Hematopoietic multipotent progenitor cell treated with erythropoietin and hydrocortisone succinate and interleukin-3 and kit ligand, for 8 days (in vitro differentiated cells): ENCODE results near the gene OR8B2.
"Not testable (repeated sequence)": the region's sequence is repeated elsewhere in the genome, so short reads cannot be mapped to it uniquely, and the experiment has no call there.

Experiments
- DNase-seq: peaks from one replicate; pipeline ENCODE4 v3.0.0-alpha.2; 2015

OR8B2 gene

GRCh38 chr11:124384399-124384798 is at the start of gene OR8B2:
Gene OR8B2, minus strand, starts transcription at chr11:124384499. Its CDS starts 1,156 bp downstream, at chr11:124383343.
- no peak for DNase-seq

GRCh38 chr11:124429599-124429998 is 45.3 kb upstream of the OR8B2 start:
- no peak for DNase-seq

- no peak for DNase-seq
Measured at GRCh38 chr11:124424384-124424921, 40.2 kb upstream of the OR8B2 start, which contains the start of gene OR8B4. Gene OR8B4, minus strand, starts transcription at chr11:124424871. Its CDS starts 0 bp downstream, at chr11:124424871.

- no peak for DNase-seq
Measured at GRCh38 chr11:124421043-124421442, 36.7 kb upstream of the OR8B2 start.

GRCh38 chr11:124415356-124415923 is 31.1 kb upstream of the OR8B2 start:
- DNase-seq: peak; percentile 16

GRCh38 chr11:124409906-124410305 is 25.6 kb upstream of the OR8B2 start:
- no peak for DNase-seq

- no peak for DNase-seq
Measured at GRCh38 chr11:124405581-124405980, 21.3 kb upstream of the OR8B2 start.

DNA sequence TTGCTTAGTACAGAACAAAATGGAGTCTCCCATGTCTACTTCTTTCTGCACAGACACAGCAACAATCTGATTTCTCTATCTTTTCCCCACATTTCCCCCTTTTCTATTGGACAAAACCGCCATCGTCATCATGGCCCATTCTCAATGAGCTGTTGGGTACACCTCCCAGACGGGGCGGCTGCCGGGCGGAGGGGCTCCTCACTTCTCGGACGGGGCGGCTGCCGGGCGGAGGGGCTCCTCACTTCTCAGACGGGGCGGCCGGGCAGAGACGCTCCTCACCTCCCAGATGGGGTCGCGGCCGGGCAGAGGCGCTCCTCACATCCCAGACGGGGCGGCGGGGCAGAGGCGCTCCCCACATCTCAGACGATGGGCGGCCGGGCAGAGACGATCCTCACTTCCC is 18.9 kb upstream of the OR8B2 start:
- DNase-seq: not testable (repeated sequence)

DNA sequence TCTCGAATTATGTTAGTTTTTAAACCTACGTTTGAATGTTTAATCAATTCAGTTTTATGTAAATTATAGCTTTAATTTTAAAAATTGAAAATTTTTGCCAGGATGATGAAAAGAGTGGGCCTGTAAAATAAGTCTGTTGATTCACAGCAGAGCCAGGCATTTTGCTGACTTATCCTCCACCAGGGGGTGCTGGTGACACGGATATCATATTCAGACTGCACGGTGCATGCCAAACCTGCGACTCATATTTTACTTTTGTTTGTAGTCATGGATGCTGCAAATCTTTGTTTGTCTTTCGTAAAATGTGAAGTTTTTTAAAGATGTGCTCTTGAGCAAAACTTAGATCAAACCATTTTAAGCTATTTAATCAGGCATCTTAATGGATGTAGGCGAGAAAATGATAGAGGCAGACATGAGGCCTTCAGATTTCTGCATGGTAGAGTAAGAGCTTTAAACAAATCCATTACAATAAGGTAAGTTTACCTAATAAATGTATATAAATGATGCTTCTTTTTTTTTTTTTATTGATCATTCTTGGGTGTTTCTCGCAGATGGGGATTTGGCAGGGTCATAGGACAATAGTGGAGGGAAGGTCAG is 18.1 kb upstream of the OR8B2 start:
- peak; percentile 76 for DNase-seq

- no peak for DNase-seq
Measured at GRCh38 chr11:124398924-124399323, 14.6 kb upstream of the OR8B2 start, which contains the start of gene OR8B3. Gene OR8B3, minus strand, starts transcription at chr11:124399024. Its CDS starts 1,673 bp downstream, at chr11:124397351.

DNA sequence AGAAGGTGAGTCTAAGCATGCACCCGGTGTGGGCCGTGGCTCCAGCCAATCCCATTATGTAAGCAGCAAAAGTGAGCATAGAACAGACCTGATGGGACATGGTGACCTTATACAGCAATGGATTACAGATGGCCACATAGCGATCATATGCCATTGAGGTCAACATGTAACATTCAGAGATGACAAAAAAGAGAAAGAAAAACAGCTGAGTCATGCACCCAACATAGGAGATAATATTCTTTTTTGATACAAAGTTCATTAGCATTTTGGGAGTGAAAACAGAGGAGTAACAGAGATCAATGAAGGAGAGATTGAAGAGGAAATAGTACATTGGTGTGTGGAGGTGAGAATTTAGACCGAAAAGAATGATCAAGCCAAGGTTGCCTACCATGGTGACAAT is 12.5 kb upstream of the OR8B2 start:
- not testable (repeated sequence) for DNase-seq

DNA sequence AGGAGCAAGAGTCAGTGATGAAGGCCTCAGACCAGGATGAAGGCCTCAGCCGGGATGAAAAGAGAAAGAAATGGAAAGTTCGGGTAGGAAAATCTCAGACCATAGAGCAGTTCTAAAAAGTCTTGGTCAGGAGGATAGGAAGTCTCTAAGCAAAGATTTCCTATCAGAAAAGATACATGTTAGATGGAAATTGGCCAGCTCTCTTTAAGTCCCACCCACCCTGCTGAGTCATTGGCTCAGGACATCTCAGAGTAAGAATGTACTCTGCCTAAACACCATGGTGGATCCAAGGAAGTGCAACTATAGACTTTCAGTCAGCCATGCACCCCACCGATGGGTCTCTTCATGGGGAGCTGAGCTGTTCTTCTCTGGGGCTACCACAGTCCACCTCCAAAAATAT is 10.1 kb upstream of the OR8B2 start:
- peak; percentile 19 for DNase-seq

DNA sequence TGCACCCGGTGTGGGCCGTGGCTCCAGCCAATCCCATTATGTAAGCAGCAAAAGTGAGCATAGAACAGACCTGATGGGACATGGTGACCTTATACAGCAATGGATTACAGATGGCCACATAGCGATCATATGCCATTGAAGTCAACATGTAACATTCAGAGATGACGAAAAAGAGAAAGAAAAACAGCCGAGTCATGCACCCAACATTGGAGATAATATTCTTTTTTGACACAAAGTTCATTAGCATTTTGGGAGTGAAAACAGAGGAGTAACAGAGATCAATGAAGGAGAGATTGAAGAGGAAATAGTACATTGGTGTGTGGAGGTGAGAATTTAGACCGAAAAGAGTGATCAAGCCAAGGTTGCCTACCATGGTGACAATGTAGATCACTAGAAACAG is 1.4 kb downstream of the OR8B2 start:
- DNase-seq: not testable (repeated sequence)

- DNase-seq: no peak
Measured at GRCh38 chr11:124380585-124380984, 3.7 kb downstream of the OR8B2 start.

DNA sequence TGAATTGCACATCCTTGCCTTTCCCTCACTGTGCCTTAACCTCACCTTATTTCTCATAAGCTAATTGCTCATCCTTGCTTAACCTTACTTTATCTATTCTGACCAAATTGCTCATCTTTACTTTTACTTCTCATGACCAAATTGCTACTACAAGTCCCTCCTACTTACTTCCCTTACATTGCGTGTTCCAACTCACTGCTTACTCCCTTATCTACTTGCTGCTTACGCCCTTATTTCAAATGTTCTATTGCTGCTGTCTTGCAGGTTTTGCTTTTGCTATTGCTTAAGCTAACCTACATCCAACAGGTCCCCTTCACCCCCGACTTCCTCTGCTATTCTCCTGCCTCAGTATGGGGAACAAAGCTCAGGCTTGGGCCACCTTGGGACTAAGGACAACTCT is 8.0 kb downstream of the OR8B2 start:
- no peak for DNase-seq

DNA sequence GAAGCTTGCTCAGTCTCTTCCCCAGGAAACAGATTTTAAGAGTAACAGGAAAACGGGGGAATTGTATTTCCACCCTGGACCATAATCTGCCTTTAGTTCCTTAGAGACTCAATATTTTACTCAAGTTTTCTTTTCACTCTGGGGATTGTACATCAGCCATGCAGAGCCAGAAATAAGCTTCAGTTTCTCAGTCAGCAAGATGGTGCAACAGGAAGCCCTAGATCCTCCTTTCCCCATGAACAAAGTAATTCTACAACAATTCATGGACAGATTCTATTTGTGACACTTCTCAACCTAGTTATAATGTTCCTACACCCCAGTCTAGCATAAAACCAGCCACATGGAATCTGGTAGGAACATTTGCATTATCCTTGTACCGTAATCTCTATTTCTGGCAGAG is 24.7 kb downstream of the OR8B2 start:
- no peak for DNase-seq

DNA sequence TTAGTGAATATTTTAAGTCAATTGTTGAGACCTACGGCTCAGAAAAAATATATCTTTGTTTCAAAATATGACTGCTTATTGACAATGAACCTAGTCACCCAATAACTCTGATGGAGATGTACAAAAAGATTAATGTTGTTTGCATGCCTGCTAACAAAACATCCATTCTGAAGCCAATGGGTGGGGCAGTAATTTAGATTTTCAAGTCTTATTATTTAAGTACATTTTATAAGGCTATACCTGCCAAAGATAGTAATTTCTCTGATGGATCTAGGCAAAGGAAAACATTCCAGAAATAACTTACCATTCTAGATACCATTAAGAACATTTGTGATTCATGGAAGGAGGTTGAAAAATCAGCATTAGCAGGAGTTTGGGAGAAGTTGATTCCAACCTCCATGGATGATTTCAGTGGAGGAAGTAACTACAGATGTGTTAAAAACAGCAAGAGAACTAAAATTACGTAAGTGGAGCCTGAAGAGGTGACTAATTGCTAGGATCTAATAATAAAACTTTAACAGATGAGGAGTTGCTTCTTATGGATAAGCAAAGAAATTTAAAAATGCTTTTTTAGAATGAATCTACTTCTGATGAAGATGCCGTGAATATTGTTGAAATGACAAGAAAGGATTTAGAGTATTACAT is 37.9 kb downstream of the OR8B2 start:
- no peak for DNase-seq

DNA sequence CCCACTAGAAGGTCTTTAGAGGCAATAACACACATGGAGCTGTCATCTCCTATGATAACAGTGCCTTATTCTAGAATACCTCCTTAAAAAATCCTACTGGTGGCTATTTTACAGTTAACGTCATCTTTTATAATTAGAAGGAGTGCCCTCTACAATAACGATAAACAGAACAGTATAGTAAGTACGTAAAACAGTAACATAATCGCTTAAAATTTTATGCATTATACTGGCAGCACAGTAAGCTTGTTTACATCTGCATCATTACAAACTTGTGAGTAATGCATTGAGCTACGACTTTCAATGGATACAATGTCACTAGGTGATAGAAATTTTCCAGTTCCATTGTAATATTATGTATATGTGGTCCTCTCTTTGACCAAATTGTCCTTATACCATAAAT is 40.0 kb downstream of the OR8B2 start:
- no peak for DNase-seq

GRCh38 chr11:124340142-124340447 is 44.2 kb downstream of the OR8B2 start:
- no peak for DNase-seq

DNA sequence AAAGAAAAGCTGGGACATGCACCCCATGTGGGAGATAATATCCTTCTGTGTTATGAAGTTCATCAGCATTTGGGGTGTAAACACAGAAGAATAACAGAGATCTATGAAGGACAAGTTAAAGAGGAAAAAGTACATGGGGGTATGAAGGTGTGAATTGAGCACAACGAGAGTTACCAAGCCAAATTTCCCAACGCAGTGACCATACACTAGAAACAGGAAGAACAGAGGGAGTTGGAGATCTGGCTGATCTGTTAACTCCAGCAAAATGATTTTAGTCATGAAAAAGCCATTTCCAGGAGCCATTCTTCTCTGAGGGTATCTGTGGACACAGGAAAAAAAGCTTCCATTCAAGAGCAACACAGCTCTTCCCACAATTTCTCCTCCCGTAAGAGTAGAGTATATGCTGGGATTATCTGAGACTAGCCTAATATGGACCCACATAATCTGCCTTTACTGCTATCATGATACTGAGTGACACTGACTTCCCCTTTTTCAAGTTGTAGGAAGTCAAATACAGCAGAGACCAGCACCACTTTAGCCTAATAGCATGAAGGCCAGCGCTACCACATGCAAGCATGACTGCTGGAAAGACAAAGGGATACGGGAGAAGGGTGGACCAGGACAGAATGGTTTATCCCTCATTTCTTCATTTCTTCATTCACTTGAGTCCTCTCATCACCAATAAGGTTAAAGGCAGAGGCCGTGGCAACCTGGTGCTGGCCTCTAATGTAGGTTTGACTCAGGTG is 44.7 kb downstream of the OR8B2 start:
- DNase-seq: no peak
